Measurements from ENCODE around the gene PNPO.
"Not testable (repeated sequence)": the region's sequence is repeated elsewhere in the genome, so short reads cannot be mapped to it uniquely, and the experiment has no call there.

The PNPO gene

DNA sequence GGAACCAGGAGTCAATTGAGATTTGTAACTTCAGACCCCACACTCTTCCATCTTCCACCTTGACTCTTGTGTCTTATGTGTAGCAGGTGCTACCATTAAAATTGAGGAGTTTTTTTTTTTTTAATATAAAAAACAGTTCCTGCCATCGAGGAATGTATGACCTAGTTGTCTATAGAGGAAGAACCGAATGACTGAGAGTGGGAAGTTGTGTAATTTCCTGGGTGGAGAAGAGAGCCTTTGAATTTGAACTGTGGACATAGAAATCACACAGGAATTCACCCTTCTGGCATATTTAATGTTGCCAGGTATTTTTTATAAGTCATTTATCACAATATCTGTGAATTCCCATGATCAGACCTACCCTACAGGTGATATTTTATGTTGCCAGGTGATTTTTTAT, 23.4 kb upstream of the PNPO start:
- no peak for DNase-seq (ENCODE audit: low spot score)

DNA sequence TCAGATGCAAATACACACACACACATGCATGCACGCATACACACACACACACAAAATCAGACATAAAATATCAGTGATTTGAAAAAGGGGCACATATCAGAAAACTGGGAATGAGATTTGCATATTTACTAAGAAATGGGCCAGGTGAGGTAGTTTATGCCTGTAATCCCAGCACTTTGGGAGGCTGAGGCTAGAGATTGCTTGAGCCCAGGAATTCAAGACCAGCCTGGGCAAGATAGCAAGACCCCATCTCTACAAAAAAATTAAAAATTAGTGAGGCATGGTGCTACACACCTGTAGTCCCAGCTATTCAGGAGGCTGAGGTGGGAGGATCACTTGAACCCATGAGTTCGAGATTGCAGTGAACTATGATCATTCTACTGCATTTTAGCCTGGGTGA, 22.4 kb upstream of the PNPO start:
- DNase-seq (ENCODE audit: low spot score), result no peak

DNA sequence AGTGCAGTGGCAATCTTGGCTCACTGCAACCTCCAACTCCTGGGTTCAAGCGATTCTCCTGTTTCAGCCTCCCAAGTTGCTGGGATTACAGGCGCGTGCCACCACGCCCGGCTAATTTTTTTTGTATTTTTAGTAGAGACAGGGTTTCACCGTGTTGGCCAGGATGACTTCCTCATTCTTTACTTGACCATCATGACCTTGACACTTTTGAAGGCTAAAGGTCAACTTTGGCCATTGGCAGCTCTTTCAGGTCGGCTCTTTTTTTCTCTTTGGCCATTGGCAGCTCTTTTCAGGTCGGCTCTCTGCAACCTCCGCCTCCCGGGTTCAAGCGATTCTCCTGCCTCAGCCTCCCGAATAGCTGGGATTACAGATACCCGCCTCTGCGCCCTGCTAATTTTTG, 21.5 kb upstream of the PNPO start:
- DNase-seq (ENCODE audit: low spot score), result not testable (repeated sequence)

DNA sequence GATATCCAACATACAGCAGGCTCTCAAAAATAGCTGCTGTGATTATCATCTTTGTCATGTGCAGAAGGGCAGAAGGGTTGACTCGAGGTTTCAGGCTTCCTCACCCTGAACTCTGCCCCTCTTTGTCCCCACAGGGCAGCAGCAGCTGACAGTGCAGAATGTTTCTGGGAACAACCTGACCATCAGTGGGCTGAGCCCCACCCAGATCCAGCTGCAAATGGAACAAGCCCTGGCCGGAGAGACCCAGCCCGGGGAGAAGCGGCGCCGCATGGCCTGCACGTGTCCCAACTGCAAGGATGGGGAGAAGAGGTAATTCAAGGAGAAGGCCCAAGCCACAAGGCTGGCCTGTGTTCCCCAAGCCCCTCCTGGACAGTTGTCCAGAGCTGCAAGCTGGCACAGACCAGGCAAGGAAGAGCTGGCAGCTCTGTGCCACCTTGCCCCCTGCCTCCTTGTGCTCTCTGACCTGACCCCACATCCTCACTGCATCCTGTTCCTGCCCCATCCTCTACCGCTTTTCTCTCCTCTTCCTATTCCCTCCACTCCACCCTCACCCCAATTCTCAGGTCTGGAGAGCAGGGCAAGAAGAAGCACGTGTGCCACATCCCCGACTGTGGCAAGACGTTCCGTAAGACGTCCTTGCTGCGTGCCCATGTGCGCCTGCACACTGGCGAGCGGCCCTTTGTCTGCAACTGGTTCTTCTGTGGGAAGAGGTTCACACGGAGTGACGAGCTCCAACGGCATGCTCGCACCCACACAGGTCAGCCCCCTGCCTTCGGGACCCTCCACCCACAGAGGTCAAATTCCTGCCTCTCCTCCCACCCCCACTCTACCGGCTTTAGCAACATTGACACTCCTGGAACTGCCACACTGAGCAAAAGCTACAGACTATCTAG, 16.3 kb upstream of the PNPO start:
- DNase-seq (ENCODE audit: low spot score), result no peak

DNA sequence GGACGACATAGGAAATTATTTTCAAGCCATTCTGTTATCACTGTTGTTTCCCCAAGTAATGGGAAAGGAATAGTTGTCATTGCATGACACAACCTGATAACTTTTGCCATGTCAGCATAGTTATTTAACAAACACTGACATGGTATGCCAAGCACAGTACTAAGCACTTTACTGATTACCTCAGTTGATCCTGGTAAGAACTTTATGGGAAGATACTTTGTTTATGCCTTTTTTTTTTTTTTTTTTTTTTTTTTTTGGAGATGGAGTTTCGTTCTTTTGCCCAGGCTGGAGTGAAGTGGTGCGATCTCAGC, 15.7 kb upstream of the PNPO start:
- DNase-seq (ENCODE audit: low spot score), result no peak

DNA sequence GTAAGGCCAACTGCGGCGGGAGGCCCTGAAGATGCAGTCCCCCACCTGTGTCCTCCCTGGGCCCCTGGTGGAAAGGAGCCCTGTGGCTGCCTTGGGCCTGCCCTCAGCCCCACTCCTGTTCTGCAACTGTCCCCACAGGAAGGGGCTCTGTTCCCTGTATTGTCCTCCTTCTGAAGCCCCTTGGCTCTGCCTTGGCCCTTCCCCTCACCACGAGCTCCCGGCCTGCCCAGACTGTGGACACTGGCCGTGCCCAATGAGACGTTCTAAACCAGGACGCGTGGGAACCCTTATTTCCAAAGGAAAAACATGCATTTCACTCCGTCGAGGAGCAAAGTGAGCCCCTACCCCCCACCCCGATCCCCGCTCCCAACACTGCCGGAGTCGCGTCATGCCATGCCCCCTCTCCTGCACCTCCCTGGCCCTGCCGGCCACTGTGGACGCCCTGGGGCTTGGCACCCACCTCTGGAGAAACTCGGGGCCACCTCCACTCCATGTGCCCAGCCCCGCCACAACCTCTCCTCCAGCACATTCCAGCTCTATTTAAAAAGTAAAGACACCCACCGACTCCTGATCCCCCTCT, 13.5 kb upstream of the PNPO start:
- no peak for DNase-seq (ENCODE audit: low spot score)

DNA sequence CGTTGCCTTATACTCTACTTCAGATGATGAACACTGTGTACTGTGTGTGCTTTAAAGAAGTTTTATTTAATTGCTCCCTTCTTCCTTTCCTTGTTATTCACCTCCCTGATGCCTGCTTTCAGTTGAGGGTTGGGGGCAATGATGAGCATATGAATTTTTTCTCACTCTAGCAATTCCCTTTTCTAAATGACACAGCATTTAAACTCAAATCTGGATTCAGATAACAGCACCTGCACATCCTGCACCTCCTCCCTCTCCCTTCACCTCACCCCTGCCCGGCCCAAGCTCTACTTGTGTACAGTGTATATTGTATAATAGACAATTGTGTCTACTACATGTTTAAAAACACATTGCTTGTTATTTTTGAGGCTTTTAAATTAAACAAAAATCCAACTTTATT, 13.0 kb upstream of the PNPO start:
- no peak for DNase-seq (ENCODE audit: low spot score)

DNA sequence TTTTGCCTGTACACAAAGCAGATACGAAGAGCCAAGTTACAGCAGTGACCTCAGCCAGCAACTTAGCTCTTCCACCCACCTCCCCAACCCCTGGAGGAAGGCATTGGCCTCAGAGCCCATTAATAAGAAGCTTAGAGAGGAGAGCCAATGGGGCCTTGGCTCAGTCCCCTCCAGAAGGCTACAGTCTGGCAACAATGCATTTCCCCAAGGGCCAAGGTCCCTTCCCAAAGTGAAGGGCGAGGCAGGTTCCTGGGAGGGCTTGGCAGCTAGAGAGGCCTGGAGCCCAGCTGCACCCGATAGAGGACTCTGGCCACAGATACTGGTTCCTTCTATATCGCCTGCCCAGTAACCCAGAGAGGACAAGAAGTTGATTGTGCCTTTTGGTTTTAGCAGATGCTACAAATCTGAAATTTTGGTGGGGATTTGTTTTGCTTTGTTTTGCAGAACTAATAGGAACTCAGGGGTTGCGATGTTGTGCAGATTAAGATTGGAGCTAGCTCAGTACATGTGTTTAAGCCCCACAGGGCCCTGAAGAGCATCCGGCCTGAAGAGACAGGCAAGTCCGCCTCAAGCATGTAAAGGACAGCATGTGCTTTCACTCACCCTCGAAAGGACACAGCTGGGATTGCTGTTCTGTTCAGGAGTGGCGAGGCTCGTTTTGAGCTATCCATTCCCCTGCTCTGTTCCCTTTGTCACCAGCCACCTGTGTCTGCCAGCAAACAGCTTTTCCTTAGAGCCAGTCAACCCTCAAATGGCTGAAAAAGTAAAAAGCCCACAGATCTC, 12.0 kb upstream of the PNPO start:
- DNase-seq (ENCODE audit: low spot score), result no peak

DNA sequence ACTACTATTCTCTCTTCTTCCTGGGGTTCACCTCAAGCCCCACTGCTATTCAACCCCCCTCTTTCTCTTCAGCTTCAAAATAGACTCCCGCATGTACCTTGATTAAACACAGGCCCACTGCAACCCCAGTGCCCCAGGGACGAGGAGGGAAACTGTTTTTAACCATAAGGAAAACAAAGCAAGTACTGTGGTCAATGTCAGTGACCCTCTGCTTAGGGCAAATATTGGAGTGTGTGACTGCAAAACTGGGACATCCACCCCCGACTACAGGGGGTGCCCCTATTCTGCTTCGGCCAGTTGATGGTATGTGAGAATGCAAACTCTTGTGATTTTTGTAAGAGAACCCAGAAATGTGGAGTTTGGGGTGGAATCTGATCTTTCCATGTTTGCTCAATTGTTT, 9.5 kb upstream of the PNPO start:
- no peak for DNase-seq (ENCODE audit: low spot score)

DNA sequence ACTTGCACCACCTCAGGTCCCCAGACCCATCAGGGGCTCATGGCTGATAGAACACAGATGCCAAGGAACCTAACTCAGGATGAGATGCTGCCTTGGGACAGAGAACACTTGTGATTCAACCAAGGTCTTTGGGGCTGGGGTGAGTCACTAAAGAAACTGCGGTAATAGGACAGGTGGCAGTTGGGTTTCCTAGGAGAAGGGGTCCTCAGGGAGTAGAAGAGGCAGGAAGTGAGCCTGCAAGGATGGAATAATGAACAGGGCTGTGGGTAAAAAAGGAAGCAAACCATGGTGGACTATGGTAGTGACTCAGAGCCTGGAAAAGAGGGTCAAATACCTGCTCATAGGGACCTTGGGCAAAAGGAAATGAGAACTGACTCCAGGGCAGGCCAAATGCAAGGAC, 6.5 kb upstream of the PNPO start:
- DNase-seq (ENCODE audit: low spot score), result no peak

DNA sequence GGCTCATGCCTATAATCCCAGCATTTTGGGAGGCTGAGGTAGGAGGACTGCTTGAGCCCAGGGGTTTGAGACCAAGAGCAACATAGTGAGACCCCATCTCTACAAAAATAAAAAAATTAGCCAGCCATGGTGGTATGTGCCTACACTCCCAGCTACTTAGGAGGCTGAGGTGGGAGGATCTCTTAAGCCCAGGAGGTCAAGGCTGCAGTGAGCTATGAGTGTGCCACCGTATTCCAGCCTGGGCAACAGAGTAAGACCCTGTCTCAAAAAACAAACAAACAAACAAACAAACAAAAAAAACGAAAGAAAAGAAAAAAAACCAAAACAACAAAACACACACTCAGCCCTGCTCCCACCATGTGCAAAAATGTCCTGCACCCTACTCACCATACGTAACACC, 5.9 kb upstream of the PNPO start:
- DNase-seq (ENCODE audit: low spot score), result not testable (repeated sequence)

DNA sequence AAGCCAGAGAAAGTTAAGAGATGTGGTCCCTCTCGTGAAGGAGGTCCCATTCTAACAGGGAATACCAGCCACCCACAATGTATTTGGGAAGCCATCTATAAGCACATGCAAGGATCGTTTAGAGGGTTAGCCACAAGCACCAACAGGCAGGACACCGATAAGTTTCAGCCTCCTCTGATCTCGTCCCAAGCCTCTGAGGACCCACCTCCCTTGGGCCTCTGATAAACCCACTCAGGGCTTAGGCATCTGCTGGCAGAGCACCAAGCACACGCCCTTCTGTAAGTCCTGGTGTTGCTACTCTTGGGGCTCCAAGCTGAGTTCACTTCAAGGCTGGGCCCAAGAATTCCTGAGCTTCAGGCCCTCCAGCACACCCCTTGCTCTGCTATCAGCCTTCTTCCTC, 5.4 kb upstream of the PNPO start:
- peak; percentile 91 for DNase-seq (ENCODE audit: low spot score)

DNA sequence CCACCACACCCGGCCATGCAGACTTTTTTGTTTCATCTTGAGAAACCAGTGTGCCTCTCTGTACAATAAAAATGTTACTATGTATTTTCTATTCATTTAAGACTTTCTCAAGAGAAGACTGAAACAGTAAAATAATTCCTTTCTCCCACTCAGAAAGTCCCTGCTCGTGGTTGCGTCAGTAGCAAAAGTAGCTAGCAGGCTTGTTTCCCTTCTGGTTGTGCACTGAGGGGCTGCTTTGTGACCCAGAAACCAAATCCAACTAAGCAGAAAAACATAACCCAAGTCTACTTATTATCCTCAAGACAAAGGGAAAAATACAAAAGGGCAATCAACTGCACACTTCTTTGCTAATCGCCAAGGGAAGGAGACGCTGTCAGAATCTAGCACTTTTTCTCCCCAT, 3.4 kb upstream of the PNPO start:
- DNase-seq (ENCODE audit: low spot score), result no peak

DNA sequence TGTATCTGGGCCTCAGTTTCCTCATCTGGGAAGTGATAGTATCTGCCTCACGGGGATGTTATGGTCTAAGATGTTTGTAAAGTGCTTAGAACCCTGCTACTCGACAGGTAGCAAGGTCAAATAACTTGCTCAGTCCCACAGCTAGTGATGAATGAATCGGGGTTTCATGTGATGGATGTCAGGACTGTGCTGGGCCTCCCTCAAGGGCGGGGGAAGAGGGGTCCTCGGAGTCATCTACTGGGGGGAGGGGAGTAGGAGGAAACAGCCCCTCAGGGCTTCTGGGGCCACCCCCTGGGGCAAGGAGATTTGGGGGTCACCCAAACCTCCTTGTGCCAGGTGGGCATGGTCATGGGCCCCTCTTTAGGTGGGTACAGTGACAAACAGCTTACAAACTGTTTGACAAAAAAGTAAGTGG, 732 bp downstream of the PNPO start:
- DNase-seq (ENCODE audit: low spot score), result no peak

DNA sequence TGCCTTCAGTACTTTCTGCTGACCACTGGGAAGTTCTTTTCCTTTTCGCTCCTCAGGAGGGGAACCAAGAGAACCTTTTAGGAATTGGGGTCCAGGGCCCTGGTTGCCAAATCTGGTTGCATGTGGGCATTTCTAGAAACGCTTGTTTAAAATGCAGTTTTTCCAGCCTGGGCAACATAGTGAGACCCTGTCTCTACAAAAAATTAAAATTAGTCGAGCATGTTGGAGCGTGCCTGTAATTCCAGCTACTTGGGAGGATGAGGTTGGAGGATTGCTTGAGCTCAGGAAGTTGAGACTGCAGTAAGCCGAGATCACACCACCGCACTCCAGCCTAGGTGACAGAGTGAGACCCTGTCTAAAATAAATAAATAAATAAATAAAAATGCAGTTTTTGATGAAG, 1.2 kb downstream of the PNPO start:
- no peak for DNase-seq (ENCODE audit: low spot score)

DNA sequence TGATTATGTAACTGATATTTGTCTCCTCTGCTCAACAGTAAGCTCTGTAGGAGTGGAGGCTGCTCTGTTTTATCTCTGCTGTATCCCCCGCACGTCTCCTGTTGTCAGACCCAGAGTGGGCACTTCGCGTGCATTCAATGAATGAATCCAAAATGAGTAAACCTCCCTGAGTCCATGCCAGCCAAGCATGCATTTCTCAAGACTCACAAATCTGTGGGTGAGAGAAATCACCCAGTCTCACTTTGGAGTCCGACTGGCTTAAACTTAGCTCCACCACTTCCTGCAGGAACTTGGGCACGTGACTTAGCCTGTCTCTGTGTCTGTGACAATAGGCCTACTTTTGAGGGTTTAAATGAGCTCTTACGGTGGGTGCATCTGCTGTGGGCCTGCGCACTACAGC, 3.7 kb downstream of the PNPO start:
- DNase-seq (ENCODE audit: low spot score), result no peak

DNA sequence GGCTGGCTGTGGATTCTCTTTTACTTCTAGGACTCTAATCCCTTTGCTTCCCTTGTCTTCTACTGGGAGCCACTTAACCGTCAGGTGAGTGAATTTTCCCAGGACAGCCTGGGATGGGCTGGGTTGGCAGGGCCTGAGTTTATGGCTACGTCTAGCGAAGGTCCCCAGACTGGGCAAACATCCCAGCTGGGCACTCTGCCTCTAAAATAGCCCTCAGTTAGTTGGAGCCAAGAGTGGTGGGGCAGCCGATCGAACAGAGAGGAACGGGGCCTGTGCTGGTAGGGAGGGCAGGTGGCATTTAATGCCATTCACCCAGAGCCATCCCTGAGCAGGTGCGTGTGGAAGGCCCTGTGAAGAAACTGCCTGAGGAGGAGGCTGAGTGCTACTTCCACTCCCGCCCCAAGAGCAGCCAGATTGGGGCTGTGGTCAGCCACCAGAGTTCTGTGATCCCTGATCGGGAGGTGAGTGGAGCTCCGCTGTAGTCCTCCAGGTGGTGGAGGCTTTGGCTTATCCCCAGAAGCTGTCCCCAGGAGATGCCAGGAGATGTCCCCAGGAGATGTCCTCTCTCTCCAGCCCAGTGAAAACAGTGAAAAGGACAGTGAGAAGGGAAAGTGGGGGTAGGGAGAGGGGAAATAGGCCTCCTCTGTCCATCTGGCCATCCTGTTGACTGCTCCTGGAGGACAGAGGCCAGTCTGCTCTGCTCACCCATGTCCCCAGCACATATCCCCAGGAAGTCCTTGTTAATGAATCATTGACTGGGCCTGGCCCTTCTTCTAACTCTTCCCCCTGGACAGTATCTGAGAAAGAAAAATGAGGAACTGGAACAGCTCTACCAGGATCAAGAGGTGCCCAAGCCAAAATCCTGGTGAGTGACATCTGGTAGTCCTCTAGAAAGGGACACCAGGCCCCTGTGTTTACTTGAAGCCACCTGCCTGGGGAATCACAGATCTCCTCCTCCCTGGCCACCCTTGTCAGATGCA, 4.4 kb downstream of the PNPO start:
- no peak for DNase-seq (ENCODE audit: low spot score)

DNA sequence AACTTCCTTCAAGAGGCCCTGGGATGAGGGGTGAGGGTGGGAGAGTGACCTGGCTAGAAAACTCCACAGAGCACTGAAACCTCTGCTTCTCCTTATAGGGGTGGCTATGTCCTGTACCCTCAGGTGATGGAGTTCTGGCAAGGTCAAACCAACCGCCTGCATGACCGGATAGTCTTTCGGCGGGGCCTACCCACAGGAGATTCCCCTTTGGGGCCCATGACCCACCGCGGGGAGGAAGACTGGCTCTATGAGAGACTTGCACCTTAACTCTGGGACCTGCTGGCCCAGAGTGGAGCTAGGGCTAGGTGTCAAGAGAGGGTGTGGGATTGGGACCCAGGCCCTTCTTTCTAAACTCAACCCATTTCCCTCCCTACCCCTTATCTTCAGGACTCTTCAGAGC, 5.1 kb downstream of the PNPO start:
- DNase-seq (ENCODE audit: low spot score), result no peak

DNA sequence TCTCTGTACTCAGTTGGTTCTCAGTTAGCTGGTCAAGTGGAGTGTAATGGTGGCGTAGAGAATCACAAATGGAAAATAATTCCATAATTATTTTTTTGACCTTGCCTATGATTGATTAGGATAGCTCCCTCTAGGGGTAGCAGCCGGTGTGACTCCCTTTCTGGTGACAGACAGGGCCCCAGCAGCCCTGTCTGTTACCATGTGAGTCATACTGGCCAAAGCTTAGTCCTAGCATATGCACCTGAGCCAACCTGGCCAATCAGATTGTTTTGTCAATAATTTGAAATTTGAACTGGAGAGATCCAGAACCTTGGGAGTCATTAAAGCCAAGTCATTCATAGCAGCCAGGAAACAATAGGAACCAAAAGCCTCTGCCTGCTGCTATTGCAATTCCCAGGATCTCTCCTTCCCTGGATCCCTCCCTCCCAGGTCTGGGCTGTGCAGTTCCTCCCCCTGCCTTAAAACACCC, 5.6 kb downstream of the PNPO start:
- peak; percentile 89 for DNase-seq (ENCODE audit: low spot score)

DNA sequence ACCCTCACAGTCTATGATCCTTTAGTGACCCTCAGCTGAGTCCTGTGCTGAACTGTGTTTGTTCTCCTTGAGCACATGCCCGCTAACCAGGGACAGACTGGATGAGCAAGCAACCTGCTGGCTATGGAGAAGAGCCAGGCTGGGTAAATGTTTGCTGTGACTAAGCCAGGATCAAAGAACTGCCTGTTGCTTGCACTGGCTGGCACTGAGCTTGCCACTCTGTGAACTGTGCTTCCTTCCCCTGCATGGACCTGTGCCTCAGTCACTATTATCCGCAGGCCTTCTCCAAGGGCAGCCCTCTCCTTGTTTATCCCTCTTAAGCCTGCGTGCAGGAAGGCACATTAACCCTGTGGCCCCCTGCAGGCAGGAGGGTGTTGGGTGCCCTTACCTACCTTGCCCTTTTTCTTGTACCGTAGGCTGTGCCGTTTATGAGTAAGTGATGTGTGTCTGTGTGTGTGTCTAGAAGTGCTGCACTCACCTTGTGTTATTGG, 7.4 kb downstream of the PNPO start:
- DNase-seq (ENCODE audit: low spot score), result no peak

DNA sequence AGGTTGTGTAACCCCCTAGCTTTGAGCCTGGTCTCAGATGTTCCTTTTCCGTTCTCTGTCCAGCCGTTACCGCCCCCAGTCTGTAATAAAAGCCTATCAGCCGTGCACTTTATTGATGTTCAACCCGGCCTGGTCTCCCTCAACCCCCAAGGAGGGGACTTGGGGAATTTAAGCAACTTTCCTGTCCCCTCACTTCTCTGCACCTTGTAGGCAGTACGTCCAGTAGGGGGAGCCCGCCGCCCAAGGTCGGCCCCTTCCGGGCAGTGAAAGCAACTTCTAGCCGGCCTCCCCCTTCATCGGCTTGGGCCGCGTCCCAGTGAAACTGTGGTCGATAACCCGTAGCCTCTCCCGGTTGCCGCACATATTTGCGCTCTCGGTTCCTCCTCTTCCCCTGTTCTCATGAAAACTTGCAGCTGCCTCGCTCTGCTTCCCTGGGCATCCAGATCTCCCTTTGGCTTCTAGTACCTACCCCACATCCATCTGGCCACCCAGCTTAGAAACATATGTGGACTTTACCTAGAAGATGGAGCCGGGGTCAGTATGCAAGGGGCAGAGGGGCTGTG, 7.9 kb downstream of the PNPO start:
- peak; percentile 86 for DNase-seq (ENCODE audit: low spot score)
